Ishikawa (cell line): ENCODE results near the gene TBL1X.

Source experiments
- CEBPB ChIP-seq: IDR thresholded peaks from 2 replicates; pipeline ENCODE4 v1.6.1; 2012
- CREB1 ChIP-seq: IDR thresholded peaks from 2 replicates; pipeline ENCODE4 v1.6.1; 2012; ENCODE audit warnings: low read depth
- EGR1 ChIP-seq: IDR thresholded peaks from 2 replicates; pipeline ENCODE4 v1.6.1; 2012
- EP300 ChIP-seq: IDR thresholded peaks from 2 replicates; pipeline ENCODE4 v1.6.1; 2012; ENCODE audit warnings: borderline replicate concordance
- FOXM1 ChIP-seq: IDR thresholded peaks from 2 replicates; pipeline ENCODE4 v1.6.1; 2012; ENCODE audit warnings: low read depth, borderline replicate concordance
- MAX ChIP-seq: IDR thresholded peaks from 2 replicates; pipeline ENCODE4 v1.6.1; 2012
- NFIC ChIP-seq: IDR thresholded peaks from 2 replicates; pipeline ENCODE4 v1.6.1; 2012
- RAD21 ChIP-seq: IDR thresholded peaks from 2 replicates; pipeline ENCODE4 v1.6.1; 2012; ENCODE audit warnings: low read depth
- REST ChIP-seq: IDR thresholded peaks from 2 replicates; pipeline ENCODE4 v1.6.1; 2012; ENCODE audit warnings: low read depth, mild to moderate bottlenecking
- TAF1 ChIP-seq: IDR thresholded peaks from 2 replicates; pipeline ENCODE4 v1.6.1; 2012; ENCODE audit warnings: low read depth, mild to moderate bottlenecking
- TCF12 ChIP-seq: IDR thresholded peaks from 2 replicates; pipeline ENCODE4 v1.6.1; 2012; ENCODE audit warnings: low read depth
- TEAD4 ChIP-seq: IDR thresholded peaks from 2 replicates; pipeline ENCODE4 v1.6.1; 2012
- YY1 ChIP-seq: IDR thresholded peaks from 2 replicates; pipeline ENCODE4 v1.6.1; 2012; ENCODE audit warnings: low read depth

- TF ChIP-seq EP300 (no peak), CREB1 (no peak), MAX (no peak), CEBPB (no peak), FOXM1 (no peak), REST (no peak), TEAD4 (no peak), TAF1 (no peak), NFIC (no peak), YY1 (no peak), EGR1 (no peak), RAD21 (no peak), TCF12 (no peak)
Observed at GRCh38 chrX:9676738-9677097, 211.9 kb downstream of the TBL1X start.
